GM12873 (cell line): Measurements from ENCODE around the gene KSR2.
A peak's percentile ranks its signal among the peaks of the same experiment; 100 is the strongest.

Experiments
- CTCF ChIP-seq: IDR thresholded peaks from 2 replicates; pipeline ENCODE4 v1.5.1; 2012; ENCODE audit warnings: low read depth, mild to moderate bottlenecking, moderate library complexity, low read length, control low read depth; ENCODE audit not compliant: insufficient read depth; ENCODE audit errors: missing control alignments

The KSR2 gene

DNA sequence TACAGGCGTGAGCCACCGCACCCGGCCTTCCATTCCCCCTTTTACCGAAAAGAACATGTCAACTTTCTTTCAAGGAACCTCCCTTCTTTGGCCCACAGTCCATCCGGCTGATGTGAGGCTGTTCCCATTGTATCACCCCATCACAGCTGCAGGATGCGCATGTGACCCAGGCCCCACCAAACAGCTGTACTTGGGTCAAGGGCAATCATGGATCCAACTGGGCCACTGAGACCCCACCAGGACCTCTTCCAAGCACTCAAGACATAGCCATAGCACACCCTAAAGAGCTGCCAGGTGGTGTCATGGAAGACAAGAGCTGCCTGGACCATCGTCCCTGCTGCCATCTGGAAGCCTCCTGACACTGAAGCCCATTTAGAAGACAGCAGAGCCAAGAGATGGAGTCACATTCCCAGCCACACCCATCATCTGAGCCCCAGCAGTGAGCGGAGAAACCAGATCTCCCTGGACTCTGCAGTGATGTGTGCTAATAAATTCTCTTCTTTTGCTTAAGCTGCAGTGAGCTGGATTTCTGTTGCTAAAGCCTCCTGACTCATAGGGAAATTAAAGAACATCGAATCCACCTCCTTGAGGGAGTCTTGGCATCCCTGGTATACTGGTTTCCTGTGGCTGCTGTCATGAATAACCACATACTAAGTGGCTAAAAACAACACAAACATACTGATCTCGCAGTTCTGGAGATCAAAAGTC lies 105.6 kb downstream of the KSR2 start:
- no peak for TF ChIP-seq CTCF

GRCh38 chr12:117861691-117862090 lies 107.1 kb downstream of the KSR2 start:
- no peak for TF ChIP-seq CTCF

- no peak for TF ChIP-seq CTCF
These were observed 108.7 kb downstream of the KSR2 start for GRCh38 chr12:117860111-117860510.

- peak; percentile 85 for TF ChIP-seq CTCF
These were observed 110.9 kb downstream of the KSR2 start for GRCh38 chr12:117857632-117858612.

DNA sequence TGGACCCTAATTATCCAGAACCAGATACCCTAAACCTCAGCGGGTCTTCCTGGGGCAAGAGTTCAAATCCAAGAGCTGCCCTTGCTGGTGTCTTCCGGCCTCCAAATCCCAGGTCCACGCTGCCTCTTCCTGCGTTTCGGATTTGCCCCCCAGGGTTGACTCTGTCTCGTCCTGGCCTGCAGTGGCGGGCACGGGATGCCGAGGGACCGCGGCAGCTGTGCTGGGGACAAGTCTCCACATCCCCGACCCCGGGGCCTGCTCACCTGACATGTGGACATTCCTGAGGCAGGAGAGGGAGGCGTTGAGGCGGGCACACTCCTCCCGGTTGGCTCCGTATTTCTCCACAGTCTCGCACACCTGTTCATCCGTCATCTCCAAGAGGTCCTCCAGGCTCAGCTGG lies 113.6 kb downstream of the KSR2 start:
- no peak for TF ChIP-seq CTCF

- TF ChIP-seq CTCF, result peak; percentile 88
These were observed 114.3 kb downstream of the KSR2 start for GRCh38 chr12:117854339-117855012.

DNA sequence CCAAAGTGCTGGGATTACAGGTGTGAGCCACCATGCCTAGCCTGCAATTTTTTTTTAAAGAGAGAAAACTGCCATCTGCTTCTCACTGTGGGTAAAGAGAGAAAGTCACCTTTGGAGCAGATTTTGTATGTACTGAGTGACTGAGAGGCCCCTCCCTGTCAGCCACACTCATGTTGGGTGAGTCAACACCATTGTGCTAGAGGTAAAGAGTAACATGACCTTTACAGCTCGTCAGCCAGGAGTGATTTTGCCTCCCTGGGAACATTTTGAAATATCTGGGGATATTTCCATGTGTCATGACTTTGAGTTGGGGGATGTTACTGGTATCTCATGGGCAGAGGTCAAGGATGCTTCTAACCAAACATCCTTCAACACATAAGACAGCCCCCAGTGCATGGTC lies 115.2 kb downstream of the KSR2 start:
- TF ChIP-seq CTCF, result no peak
